ENCODE data around the gene ABHD16B. TPM values are rescaled to one million over a fixed set of nuclear protein-coding genes. Genes with fewer than 3 reads are reported as not detected.

Gene ABHD16B
- total and polyA plus RNA-seq, 2 of the 13 experiments (the other 11 are each of a cell fraction or from before 2014, with no cell fraction given) = not detected

GRCh38 chr20:63854069-63854765 lies 7.1 kb upstream of the ABHD16B start (continued):
- TF ChIP-seq ZNF839 (CRISPR knock-in tag; IDR thresholded peaks at IDR 0.05; ENCODE audit: borderline replicate concordance) = no peak
- TF ChIP-seq BRCA1 (CRISPR knock-in tag; IDR thresholded peaks at IDR 0.05) = 0 out of 2 replicates have a peak, but pooled peaks have one; percentile 69
- TF ChIP-seq LCORL (IDR thresholded peaks at IDR 0.05) = no peak
- peak; percentile 46 for TF ChIP-seq LCORL (CRISPR knock-in tag; IDR thresholded peaks at IDR 0.05)
- no peak for TF ChIP-seq ZNF790 (CRISPR knock-in tag; IDR thresholded peaks at IDR 0.05; ENCODE audit: borderline replicate concordance)
- 0 out of 2 replicates have a peak, but pooled peaks have one; percentile 48 for TF ChIP-seq DNMT3B (CRISPR knock-in tag; conservative IDR thresholded peaks at IDR 0.05)
- no peak for TF ChIP-seq SAFB2 (CRISPR knock-in tag; IDR thresholded peaks at IDR 0.05; ENCODE audit: borderline replicate concordance, low read depth)
- TF ChIP-seq CHCHD3 (CRISPR knock-in tag; IDR thresholded peaks at IDR 0.05) = 0 out of 2 replicates have a peak, but pooled peaks have one; percentile 39
- no peak for TF ChIP-seq ZNF530 (CRISPR knock-in tag; IDR thresholded peaks at IDR 0.05; ENCODE audit: low read depth)
- TF ChIP-seq ZNF280B (CRISPR knock-in tag; IDR thresholded peaks at IDR 0.05; ENCODE audit: borderline replicate concordance) = no peak; the same call in 1 of the 2 replicates
- no peak for TF ChIP-seq E2F1 (CRISPR knock-in tag; IDR thresholded peaks at IDR 0.05)
- no peak for TF ChIP-seq LRRFIP1 (CRISPR knock-in tag; conservative IDR thresholded peaks at IDR 0.05)
- peak; percentile 64; the same call in 1 of the 2 replicates for TF ChIP-seq ARID4A (CRISPR knock-in tag; IDR thresholded peaks at IDR 0.05; ENCODE audit: borderline replicate concordance)
- no peak for TF ChIP-seq ZFP36 (IDR thresholded peaks at IDR 0.05; ENCODE audit: borderline replicate concordance, low read depth, low read length, partially characterized antibody)
- TF ChIP-seq NONO (IDR thresholded peaks at IDR 0.05) = no peak
- no peak for TF ChIP-seq NONO (CRISPR knock-in tag; conservative IDR thresholded peaks at IDR 0.05)
- TF ChIP-seq TERF1 (CRISPR knock-in tag; IDR thresholded peaks at IDR 0.05) = peak; percentile 70; the same call in 1 of the 2 replicates
- peak; percentile 70 for TF ChIP-seq SALL2 (CRISPR knock-in tag; IDR thresholded peaks at IDR 0.05)

Data from HepG2 (cell line).